GM19455 (cell line): Measurements from ENCODE around the gene DBNL.

ENCODE experiments used
- ATAC-seq: cut with Tn5 transposase; IDR thresholded peaks from one replicate; pipeline ENCODE4 v1.9.1; 2021; ENCODE audit not compliant: unreplicated experiment

The DBNL gene

DNA sequence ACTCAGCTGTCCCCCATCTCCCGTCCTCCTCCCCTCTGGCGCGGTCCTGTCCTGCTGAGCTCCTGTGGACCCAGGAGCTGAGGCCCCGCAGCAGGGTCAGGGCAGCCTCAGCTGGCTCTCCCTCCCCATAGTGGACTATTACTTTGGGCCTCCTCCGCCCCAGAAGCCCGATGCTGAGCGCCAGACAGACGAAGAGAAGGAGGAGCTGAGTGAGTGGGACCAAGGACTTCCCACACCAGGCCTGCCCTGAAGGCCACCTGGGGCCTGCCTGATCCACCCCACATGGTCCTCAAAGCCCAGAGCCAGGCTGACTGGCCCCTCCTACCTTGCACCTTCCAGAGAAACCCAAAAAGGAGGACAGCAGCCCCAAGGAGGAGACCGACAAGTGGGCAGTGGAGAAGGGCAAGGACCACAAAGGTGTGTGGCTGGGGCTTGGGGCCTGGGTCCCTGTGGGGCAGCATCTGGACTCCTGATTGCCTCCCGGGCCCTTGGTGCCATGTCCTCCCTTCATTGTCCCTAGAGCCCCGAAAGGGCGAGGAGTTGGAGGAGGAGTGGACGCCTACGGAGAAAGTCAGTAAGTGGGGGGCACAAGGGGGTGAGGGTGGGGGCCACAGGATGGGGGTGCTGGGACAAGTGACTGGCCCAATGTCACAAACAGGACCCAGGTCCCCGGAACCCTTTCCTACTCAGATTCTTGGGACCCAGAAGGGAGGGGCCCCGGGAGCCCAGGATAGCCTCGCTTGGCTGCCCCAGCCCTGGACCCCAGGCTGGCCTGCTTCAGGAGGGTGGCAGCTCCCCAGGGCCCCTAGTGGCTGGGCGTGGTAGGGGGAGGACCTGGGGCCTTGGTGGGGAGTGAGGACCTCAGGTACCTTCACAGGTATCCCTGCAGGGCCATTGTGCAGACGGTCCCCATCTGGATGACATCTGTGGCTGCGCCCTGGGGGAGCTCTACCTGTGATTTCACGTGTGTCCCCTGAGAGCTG lies 64.6 kb downstream of the DBNL start:
- ATAC-seq, result no peak

DNA sequence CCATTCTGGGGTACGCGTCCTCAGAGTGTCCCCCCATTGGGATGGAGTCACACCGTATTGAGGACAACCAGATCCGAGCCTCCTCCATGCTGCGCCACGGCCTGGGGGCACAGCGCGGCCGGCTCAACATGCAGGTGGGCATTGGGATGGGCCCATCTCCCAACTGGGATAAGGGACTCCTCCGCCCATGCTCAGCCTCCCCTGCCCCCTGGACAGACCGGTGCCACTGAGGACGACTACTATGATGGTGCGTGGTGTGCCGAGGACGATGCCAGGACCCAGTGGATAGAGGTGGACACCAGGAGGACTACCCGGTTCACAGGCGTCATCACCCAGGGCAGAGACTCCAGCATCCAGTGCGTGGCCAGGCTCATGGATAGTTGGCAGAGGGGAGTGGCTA lies 65.5 kb downstream of the DBNL start:
- no peak for ATAC-seq

DNA sequence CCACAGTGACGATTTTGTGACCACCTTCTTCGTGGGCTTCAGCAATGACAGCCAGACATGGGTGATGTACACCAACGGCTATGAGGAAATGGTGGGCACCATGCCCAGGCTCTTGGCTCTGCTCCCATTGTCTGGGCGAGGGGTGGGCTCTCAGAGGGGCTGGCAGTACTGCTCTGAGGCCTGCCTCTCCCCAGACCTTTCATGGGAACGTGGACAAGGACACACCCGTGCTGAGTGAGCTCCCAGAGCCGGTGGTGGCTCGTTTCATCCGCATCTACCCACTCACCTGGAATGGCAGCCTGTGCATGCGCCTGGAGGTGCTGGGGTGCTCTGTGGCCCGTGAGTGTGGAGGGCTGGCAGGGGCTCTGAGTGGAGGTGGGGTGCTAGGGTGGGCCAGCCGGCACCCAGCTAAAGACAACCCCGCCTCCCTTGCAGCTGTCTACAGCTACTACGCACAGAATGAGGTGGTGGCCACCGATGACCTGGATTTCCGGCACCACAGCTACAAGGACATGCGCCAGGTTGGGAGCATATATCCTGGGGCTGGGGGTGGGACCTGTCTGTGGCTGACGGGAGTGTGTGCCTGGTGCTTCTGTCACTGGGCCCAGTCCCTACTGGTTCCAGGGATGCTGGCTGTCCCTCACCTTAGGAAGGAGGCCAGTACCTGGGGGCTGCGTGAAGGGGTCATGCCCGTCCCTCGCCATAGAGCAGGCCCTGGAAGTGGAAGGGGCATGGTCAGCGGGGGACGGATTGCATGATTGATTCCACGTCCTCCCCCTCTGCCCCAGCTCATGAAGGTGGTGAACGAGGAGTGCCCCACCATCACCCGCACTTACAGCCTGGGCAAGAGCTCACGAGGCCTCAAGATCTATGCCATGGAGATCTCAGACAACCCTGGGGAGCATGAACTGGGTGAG lies 66.5 kb downstream of the DBNL start:
- ATAC-seq, result no peak
